Brain microvascular endothelial cell (primary cell): ENCODE measurements around the gene SPTLC1.

ENCODE experiments used
- DNase-seq: peaks from one replicate; pipeline ENCODE4 v3.0.0-alpha.2; 2020
- H3K27ac ChIP-seq: fragments of 250-450 bp; sonication (Bioruptor Pico); 2 replicates; pipeline ENCODE4 v1.5.1; 2020; ENCODE audit warnings: mild to moderate bottlenecking, moderate library complexity
- H3K27me3 ChIP-seq: fragments of 250-450 bp; sonication (Bioruptor Pico); replicated peaks from 2 replicates; pipeline ENCODE4 v1.5.1; 2020; ENCODE audit warnings: mild to moderate bottlenecking
- H3K36me3 ChIP-seq: fragments of 250-450 bp; sonication (Bioruptor Pico); replicated peaks from 2 replicates; pipeline ENCODE4 v1.5.1; 2020; ENCODE audit warnings: mild to moderate bottlenecking
- H3K4me3 ChIP-seq: 2 replicates; pipeline ENCODE4 v1.5.1; 2011; ENCODE audit warnings: low read depth, mild to moderate bottlenecking, control low read depth, low read length, moderate library complexity
- in situ Hi-C: cut with HindIII; loops from 2 replicates; pipeline ENCODE4 v1.10.0; 2017; ENCODE audit warnings: low sequenced_read_pairs, low pct_ligation_motif_present
- TF ChIP-seq, protein P1 (sequence below): IDR thresholded peaks from 2 replicates; pipeline ENCODE4 v1.5.1; 2011; ENCODE audit warnings: low read depth, mild to moderate bottlenecking, moderate library complexity, low read length, control low read depth, inconsistent platforms; ENCODE audit errors: missing control alignments

SPTLC1 gene

DNA sequence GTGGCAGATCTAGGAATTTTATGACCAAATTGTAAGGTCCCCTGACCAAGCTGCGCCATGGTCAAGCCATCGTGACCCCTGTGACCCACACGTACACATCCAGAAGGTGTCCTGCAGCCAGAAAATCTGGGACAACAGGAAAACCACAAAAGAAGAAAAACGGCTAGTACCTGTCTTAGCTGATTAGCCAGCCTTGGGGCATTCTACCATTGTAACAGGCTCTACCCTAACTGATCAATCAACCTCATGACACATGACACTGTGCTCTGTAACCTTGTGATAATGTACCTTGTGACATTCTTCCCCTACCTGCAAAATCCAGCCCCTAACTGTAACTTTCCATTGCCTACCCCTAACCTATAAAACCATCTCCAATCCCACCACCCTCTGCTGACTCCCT is 43.6 kb downstream of the SPTLC1 start:
- H3K27me3 ChIP-seq = no peaks in the 10 kb centered on the region
- H3K4me3 ChIP-seq = no peak overlapping the region
- no peak for DNase-seq
- H3K36me3 ChIP-seq = peaks cover 9% of the 10 kb centered on the region
- TF ChIP-seq, protein P1, sequence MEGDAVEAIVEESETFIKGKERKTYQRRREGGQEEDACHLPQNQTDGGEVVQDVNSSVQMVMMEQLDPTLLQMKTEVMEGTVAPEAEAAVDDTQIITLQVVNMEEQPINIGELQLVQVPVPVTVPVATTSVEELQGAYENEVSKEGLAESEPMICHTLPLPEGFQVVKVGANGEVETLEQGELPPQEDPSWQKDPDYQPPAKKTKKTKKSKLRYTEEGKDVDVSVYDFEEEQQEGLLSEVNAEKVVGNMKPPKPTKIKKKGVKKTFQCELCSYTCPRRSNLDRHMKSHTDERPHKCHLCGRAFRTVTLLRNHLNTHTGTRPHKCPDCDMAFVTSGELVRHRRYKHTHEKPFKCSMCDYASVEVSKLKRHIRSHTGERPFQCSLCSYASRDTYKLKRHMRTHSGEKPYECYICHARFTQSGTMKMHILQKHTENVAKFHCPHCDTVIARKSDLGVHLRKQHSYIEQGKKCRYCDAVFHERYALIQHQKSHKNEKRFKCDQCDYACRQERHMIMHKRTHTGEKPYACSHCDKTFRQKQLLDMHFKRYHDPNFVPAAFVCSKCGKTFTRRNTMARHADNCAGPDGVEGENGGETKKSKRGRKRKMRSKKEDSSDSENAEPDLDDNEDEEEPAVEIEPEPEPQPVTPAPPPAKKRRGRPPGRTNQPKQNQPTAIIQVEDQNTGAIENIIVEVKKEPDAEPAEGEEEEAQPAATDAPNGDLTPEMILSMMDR = no peak
- H3K27ac ChIP-seq = no peak overlapping the region
- in situ Hi-C loops = no loop called here

DNA sequence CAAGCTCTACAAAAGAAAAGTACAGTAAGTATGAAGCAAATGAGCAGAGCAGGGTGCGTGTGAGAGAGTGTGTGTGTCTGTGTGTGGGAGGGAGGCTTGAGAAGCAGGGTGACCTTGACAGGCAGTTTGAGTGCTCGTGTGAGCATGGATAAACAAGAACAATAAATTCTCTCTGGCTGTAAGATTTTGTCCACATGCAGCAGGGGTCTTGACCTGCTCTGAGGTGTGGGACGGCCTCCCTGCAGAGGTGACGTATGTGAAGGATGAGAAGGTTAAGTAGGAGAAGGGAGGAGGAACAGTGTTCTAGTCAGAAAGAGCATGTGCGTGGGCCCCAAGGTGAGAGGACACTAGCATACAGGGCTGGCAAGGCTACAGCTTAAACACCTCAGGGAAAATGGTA is 49.0 kb downstream of the SPTLC1 start:
- no peak for DNase-seq
- Histone ChIP-seq H3K36me3 (peaks cover 12% of the 10 kb centered on the region), H3K27me3 (no peaks in the 10 kb centered on the region), H3K27ac (no peak overlapping the region), H3K4me3 (no peak overlapping the region)
- TF ChIP-seq, protein P1 = no peak
- in situ Hi-C loops = no loop called here

DNA sequence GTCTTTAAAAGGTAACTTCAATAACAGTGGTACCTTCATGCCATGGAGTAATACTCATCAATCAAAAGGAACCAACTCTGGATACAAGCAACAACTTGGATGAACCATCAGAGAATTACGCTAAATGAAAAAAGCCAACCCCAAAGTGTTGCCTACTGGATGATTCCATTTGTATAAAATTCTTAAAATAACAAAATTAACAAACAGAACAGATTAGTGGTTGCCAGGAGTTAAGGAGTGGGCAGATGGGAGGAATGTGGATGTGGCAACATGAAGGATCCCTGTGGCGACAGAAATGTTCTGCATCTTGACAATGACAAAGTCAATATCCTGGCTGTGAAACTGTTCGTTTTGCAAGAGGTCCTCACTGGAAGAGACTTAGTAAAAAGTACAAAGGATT is 50.5 kb downstream of the SPTLC1 start:
- H3K27ac ChIP-seq = peak overlapping the region; percentile 33
- H3K4me3 ChIP-seq = no peak overlapping the region
- in situ Hi-C loops = no loop called here
- H3K36me3 ChIP-seq = peaks cover 9% of the 10 kb centered on the region
- TF ChIP-seq, protein P1 = no peak
- DNase-seq = peak; percentile 74
- no peaks in the 10 kb centered on the region for H3K27me3 ChIP-seq

DNA sequence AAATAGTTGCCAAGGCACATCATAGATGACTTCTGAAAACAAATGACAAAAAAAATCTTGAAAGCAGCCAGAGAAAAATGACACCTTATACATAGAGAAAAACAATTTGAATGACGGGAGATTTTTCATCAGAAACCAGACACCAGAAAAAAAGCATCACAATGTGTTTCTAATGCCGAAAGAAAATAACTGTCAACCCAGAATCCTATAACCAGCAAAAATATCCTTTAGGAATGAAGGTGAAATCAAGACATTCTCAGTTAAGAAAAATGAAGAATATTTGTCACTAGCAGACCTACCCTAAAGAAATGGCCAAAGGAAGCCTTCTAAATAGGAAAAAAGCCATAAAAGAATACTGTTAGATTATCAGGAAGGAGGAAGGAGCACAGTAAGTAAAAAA is 54.0 kb downstream of the SPTLC1 start:
- TF ChIP-seq, protein P1 = no peak
- H3K36me3 ChIP-seq = peaks cover 12% of the 10 kb centered on the region
- H3K27ac ChIP-seq = no peak overlapping the region
- no peaks in the 10 kb centered on the region for H3K27me3 ChIP-seq
- DNase-seq = no peak
- in situ Hi-C loops = no loop called here
- H3K4me3 ChIP-seq = no peak overlapping the region

DNA sequence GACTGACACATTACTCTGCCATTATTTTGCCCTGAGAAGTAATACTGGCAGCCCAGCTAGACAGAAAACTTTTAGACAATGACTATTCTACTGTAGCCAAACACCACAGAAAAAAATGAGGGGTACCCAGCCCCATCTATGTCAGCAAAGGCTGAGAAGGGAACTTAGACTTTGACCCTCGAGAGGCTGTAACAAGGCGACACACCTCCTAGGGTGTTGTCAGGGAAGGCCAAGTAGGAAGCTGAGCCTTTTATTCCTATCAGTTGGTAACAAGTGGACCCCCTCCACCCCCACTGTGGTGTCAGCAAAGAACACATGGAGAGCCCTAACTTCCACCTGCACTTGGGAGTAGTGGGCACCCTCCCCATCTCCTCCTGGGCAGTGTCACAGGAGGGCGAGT is 55.6 kb downstream of the SPTLC1 start:
- H3K36me3 ChIP-seq = peaks cover 14% of the 10 kb centered on the region
- DNase-seq = no peak
- TF ChIP-seq, protein P1 = no peak
- H3K4me3 ChIP-seq = no peak overlapping the region
- H3K27me3 ChIP-seq = no peaks in the 10 kb centered on the region
- in situ Hi-C loops = no loop called here
- H3K27ac ChIP-seq = no peak overlapping the region

DNA sequence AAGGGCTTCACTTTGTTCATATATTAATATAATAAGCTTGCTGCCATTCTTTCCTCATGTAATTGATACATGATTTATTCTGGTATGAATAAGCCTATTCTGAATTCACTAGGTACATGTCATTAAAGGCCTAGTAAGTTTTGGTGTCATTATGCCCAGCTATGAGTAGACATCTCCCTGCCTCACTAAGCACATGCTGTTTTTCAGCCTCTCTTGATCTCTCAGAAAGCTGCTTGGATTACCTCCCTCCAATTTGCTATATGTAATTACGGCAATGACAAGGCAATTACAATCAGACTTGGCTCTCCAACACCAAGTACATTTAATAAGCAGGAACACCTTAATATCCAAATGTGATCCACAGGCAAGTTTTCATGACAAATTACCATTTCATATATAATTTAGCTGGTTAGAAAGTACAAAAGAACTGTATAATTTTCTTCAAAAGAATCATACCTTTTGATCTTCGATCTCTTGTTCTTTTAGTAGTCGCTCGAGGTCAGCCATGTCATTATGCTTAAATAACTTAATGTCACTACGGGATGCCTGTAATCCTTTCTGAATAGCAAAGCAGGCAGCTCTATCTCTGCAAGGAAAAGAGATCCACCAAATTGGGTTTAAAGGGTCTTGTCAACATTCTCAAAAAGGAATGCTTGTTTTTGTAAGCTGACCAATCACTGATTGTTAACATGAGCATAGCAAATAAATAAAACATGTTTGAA is 56.3 kb downstream of the SPTLC1 start:
- DNase-seq = no peak
- TF ChIP-seq, protein P1 = no peak
- H3K36me3 ChIP-seq = peaks cover 16% of the 10 kb centered on the region
- in situ Hi-C loops = no loop called here
- H3K4me3 ChIP-seq = no peak overlapping the region
- no peaks in the 10 kb centered on the region for H3K27me3 ChIP-seq
- H3K27ac ChIP-seq = no peak overlapping the region
